WI38 (cell line): ENCODE results near the gene MUSK.

Experiments used
- H3K4me3 ChIP-seq: 2 replicates; pipeline ENCODE4 v1.5.1; 2011; ENCODE audit warnings: low read depth, mild to moderate bottlenecking, control low read depth, low read length
- TF ChIP-seq, protein P1 (sequence below): IDR thresholded peaks from 2 replicates; pipeline ENCODE4 v1.5.1; 2012; ENCODE audit warnings: low read depth, mild to moderate bottlenecking, control low read depth, low read length

MUSK gene

GRCh38 chr9:110700953-110701352 lies 32.4 kb downstream of the MUSK start:
- no peak overlapping the region for H3K4me3 ChIP-seq
- TF ChIP-seq, protein P1, sequence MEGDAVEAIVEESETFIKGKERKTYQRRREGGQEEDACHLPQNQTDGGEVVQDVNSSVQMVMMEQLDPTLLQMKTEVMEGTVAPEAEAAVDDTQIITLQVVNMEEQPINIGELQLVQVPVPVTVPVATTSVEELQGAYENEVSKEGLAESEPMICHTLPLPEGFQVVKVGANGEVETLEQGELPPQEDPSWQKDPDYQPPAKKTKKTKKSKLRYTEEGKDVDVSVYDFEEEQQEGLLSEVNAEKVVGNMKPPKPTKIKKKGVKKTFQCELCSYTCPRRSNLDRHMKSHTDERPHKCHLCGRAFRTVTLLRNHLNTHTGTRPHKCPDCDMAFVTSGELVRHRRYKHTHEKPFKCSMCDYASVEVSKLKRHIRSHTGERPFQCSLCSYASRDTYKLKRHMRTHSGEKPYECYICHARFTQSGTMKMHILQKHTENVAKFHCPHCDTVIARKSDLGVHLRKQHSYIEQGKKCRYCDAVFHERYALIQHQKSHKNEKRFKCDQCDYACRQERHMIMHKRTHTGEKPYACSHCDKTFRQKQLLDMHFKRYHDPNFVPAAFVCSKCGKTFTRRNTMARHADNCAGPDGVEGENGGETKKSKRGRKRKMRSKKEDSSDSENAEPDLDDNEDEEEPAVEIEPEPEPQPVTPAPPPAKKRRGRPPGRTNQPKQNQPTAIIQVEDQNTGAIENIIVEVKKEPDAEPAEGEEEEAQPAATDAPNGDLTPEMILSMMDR = no peak

DNA sequence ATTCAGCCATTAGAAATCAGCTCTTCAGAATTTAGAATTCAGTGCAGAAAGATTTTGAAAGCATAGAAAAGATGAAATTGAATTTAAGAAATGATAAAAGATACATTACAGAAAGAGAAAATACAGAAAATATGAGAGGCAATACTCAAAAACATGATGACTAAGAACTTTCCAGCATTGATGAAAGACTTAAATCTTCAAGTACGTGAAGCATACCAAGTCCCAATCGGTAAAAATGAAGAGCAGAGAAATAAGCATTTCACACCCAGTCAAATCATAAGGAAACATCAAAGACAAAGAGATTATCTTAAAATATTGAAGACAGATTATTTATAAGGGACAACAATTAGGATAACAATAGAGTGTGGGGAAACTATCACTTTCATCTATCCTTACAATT lies 35.1 kb downstream of the MUSK start:
- TF ChIP-seq, protein P1 = no peak
- H3K4me3 ChIP-seq = no peak overlapping the region

GRCh38 chr9:110707419-110707818 lies 38.8 kb downstream of the MUSK start:
- TF ChIP-seq, protein P1 = no peak
- no peak overlapping the region for H3K4me3 ChIP-seq

- TF ChIP-seq, protein P1 = no peak
These were observed 41.8 kb downstream of the MUSK start for GRCh38 chr9:110710420-110710819.

GRCh38 chr9:110712955-110713354 lies 44.4 kb downstream of the MUSK start:
- no peak overlapping the region for H3K4me3 ChIP-seq
- TF ChIP-seq, protein P1 = no peak

More at GRCh38 chr9:110710420-110710819, 41.8 kb downstream of the MUSK start:
- H3K4me3 ChIP-seq = no peak overlapping the region

GRCh38 chr9:110714314-110714713 lies 45.7 kb downstream of the MUSK start:
- TF ChIP-seq, protein P1 = no peak
- H3K4me3 ChIP-seq = no peak overlapping the region

DNA sequence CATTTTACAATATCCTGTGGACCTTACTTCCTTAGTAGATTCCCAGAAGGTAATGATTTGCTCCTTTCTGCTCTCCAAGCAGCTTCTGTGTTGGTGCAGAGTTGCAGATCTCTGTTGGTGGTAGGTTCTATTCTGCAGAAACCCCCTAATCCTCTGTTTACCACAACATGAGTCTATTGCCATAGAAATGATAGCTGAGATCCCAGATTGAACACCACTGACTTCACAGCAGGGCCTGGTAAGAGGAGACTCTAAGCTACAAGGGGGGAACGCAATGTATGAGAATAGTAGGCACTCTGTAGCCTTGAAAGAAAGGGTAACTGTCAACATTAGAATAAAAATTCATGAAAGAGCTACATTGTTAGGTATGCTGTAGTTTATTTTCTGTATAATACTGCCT lies 59.5 kb downstream of the MUSK start:
- no peak overlapping the region for H3K4me3 ChIP-seq
- TF ChIP-seq, protein P1 = no peak
